ENCODE measurements around the gene PIGT.

PIGT gene

DNA sequence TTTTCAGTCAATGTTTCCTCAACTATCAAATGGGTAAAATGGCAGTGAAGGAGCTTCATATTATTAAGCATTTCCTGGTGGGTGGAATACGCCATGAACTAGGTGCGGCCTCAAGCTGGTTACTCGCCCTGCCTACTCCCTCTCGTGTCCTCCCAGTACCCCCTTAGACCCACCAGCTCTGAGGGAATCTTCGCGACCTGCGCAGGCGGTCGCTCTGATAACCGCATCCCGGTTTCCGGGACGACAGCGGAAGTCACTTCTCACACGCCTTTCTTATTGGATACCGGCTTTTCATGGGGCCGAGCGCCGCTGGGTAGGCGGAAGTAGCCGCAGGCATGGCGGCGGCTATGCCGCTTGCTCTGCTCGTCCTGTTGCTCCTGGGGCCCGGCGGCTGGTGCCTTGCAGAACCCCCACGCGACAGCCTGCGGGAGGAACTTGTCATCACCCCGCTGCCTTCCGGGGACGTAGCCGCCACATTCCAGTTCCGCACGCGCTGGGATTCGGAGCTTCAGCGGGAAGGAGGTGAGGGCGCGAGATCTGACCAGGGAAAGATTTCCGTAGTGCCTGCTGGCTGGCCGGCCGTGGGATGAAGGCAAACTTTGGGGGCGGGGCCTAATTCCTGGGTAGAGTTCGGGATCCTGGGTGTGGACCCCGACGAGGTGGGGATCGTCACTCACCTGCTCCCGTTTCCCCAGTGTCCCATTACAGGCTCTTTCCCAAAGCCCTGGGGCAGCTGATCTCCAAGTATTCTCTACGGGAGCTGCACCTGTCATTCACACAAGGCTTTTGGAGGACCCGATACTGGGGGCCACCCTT is at the start of gene PIGT:
Gene PIGT (plus strand): TSS at position 320 of the 816 bp plus-strand sequence. CDS start 16 bp downstream, at position 336.
- in situ Hi-C loops (cut with MboI; ENCODE audit: low sequenced_read_pairs) = no loop called here

DNA sequence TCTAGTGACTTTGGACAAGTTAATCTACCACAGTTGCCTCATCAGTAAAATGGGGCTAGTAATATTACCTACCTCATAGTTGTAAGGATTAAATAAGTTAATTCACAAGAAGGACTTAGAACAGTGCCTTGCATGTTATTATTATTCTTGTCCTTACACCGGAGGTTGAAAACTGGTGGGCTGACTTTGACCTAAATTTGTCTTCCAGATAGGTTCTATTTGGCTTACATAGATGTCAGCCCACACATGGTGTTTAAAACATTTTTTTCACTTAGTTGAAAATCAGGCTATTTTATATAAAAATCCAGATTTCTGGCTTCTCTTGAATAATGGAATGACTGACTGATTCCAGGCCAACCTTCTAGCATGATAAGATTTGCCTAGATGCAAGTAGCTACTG is 49.7 kb upstream of the PIGT start:
- in situ Hi-C loops (cut with MboI; ENCODE audit: low sequenced_read_pairs) = no loop called here

DNA sequence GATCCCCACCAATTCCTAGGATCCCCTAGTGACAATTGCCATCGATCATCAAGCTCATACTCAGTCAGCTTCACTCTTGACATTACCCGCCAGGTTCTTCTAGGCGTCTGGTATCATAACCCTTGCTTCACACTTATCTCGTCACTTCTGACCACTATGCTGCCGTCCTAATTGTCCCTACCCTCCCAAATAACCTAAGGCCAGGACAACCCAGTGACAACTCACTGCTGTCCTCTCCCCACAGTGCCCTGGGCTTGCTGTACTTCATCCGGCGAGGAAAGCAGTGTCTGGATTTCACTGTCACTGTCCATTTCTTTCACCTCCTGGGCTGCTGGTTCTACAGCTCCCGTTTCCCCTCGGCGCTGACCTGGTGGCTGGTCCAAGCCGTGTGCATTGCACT is 49.3 kb upstream of the PIGT start:
- in situ Hi-C loops (cut with MboI; ENCODE audit: low sequenced_read_pairs) = no loop called here

DNA sequence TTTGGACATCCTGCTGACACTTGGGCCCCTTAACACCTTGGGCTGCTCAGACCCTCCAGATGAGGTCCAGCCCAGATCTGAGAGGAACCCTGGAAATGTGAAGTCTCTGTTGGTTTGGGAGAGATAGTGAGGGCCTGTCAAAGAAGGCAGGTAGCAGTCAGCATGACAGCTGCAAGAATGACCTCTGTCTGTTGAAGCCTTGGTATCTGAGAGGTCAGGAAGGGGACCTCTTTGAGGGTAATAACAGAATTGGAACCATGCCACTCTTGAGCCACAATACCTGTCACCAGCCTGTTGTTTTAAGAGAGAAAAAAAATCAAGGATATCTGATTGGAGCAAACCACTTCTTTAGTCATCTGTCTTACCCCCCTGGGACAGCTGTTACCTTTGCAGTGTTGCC is 48.8 kb upstream of the PIGT start:
- in situ Hi-C loops (cut with MboI; ENCODE audit: low sequenced_read_pairs) = no loop called here

DNA sequence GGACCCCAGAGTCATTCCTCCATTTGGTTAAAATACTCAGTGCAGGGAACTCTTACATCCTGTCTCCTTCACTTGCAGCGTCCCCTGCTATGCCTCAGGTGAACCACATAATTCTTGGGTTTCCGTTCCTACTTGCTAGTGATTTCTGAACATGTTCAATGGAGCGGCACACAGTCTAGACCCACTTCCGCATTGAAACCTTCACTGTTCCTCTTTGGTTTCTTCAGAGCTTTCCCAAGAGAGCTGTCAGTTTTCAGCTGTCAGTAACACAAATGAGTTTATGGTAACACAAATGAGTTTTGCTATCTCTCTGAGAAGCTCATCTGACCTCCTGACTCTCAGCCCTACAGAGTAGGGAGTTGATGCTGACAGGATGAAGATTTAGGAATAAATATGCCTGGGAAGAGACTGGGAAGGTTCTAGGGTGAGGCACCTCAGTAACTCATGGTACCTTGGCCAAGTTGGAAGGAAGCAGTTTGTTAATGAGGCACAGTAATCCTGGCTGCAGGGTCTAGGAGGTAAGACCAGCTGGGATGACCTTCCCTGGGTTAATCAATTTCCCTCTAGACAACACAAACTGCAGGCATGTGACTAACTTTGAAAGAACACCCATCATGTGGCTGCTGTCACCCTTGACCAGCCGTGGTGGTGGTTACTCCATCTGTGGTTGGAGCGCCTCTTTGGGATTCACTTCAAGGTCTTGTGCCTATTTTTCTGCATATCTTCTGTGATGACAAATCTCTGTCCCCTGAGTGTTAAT is 47.5 kb upstream of the PIGT start:
- in situ Hi-C loops (cut with MboI; ENCODE audit: low sequenced_read_pairs) = no loop called here

DNA sequence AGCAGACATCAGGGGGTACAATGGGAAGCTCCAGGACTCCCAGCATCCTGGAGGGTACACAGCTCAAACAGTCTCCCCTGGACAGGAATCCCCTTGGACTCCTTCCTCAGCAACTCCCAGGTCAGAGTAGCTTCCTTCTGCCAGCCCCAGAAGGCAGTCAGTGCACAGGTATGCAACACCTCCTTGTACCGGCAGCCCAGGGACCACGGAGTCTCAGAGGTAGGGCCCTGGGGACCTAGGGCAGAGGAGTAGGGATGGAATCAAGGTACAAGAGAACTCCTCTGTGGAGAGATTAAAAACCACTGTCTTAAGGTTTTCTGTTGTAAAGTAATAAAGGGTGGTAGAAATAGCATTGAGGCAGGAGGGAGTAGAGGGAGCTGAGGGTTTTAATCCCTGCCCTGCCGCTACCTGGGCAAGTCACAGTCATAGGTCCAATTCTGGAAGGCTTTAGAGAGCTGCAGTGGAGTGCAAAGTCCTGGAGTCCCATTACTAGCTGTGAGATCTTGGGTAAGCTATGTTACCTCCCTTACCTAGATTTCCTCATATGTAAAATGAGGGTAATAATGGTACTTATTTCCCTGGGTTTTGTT is 45.3 kb upstream of the PIGT start:
- in situ Hi-C loops (cut with MboI; ENCODE audit: low sequenced_read_pairs) = no loop called here

DNA sequence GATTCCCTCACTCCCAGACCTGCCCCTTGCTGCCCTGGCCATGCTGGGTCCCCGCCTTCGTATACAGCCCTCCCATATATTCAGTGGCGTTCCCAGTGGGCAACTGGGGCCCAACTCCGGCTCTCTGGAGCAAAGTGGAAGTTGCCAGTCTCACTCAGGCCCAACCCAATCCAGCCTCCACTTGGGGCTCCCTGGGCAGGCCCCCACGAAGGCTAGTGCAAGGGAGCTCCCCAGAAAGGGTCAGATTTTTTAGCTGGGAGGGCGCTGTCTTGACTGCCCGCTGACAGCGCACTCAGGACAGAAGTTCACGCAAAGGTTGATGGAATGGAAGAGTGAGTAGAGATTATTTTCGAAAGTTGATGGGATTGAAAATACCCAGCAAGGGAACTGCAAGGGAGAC is 43.7 kb upstream of the PIGT start:
- in situ Hi-C loops (cut with MboI; ENCODE audit: low sequenced_read_pairs) = no loop called here

DNA sequence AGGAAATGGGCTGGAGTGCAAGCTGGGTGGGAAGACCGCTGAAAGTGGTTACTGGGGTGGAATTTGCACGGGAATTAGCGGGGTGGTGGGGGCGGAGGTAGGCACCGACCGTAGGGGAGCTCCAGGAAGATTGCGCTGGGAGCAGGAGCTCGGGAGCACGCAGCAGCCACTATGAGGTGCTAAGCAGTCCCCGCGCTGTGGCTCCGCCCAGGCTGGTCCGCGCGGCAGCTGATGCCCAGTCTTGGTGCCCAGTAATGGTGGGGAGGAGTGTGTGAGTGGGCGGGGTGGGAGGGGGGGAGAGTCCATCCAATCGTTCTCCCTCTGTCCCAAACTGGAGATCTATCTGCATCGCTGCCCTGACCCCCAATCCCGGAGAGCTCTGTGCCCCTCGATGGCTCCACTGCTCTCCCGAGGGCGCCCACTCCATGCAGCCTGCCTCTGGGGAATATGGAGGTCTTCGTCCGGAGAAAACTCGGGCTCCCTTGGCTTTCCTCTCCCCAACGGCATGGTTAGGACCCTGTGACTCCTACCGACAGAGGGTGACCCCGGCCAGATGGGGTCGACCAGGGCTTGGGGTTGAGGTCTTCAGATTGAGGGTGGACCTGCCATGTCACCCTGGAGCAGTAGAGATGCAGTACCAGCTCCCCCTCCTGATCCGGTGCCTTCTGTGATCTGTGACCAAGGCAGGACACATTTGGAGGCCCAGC is 43.1 kb upstream of the PIGT start:
- in situ Hi-C loops (cut with MboI; ENCODE audit: low sequenced_read_pairs) = no loop called here

DNA sequence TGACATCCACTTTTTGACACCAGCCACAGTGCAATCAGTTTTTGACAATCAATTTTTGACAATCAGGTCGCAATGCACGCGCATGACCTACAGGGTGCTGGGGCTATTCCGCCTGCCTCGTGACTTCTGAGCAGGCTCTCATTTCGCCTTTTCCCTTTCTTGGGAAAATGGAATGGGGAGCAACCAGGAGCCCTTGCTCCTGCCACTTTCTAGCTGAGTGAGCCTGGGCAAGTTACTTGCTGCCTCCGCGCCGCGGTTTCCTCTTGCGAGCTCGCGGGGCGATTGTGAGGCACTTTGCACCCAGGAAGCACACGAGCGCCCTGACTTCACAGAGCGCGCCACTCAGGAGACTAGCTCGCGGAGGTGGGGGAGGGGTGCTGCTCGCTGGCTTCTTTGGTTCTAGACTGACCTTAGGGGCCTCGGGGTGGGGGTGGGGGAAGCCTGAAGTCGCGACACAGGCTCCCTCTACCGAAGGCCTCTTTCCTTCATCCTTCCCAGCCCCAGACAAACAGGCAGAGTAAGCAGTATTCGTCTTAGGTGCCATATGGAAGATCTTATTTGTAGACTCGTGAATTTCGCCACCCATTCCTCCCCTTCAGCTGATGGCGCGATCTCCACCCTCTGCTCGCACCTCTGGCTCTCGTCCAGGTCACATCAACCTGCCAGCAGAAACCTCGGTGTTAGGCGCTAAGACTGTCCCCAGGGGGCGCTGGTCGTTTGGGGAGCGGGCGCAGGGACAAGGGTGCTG is 42.4 kb upstream of the PIGT start:
- in situ Hi-C loops (cut with MboI; ENCODE audit: low sequenced_read_pairs) = no loop called here

DNA sequence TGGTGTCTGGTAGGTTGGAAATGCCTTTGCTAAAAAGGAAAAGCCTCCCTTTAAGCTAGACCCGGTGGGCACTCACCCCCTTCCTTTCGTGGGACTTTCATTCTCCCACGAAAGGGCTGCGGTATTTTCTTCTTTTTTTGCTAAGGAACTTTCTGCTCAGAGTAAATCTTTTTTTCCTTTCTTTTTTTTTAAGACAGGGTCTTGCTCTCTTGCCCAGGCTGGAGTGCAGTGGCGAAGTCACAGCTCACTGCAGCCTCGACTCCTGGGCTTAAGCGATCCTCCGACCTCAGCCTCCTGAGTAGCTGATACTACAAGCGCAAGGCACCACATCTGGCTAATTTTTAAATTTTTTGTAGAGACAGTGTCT is 41.9 kb upstream of the PIGT start:
- in situ Hi-C loops (cut with MboI; ENCODE audit: low sequenced_read_pairs) = no loop called here

DNA sequence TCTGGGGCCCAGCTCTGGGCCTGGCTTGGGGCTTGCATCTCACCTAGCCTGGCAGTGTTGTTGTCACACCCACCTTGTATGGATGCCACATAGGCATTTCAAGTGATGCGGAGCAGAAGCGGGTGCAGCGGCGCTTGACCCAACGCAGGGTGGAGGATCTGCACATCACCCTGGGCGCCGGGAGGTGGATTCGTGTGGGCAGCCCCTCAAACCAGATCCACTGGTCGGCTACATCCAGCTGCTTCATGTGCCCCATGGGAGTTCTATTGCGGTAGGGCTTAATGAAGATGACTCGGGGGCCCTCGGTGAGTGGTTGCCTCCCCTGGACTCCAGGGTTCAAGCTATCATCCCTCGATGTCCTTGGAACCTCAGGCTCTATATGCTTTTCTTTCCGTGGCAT is 41.0 kb upstream of the PIGT start:
- in situ Hi-C loops (cut with MboI; ENCODE audit: low sequenced_read_pairs) = no loop called here

DNA sequence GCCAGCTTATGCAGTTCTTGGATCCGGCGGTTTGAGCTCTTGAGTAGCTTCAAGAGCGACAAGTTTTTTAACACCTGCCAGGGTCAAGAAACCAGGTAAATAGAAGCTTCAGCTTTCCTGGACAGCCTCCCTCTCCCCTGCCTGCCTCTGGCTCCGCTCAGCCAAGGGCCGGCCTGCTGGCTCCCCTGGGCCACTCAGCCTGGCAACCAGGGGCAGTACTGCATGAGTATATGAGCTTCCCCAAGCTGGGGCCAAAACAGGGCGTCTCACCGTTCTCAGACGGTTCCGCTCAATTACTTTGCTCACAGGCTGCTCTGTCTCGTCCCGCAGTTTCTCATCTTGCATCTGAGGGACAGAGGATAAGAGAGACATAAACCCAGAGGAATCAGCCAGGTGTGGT is 38.7 kb upstream of the PIGT start:
- in situ Hi-C loops (cut with MboI; ENCODE audit: low sequenced_read_pairs) = no loop called here

DNA sequence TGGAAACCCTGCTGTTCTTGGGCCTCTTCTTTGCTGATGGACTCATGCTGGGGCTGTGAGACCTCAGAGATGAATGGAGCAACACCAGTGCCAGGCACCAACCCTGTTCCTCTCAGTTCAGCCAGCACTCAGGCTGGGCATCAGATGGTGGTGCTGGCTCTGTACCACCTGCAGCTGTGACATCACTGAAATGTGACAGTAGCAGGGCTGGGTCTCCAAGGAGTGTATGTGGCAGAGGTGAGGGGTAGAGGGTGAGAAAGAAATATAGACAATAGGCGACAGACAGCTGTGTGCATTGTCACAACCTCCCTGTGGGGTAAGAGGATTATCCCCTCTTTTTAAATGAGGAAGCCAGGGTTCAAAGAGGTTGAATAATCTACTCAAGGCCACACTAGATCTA is 37.8 kb upstream of the PIGT start, which contains the start of gene TP53TG5:
Gene TP53TG5 (minus strand): TSS at position 135 of the 400 bp plus-strand sequence. CDS start 89 bp downstream, at position 46.
- in situ Hi-C loops (cut with MboI; ENCODE audit: low sequenced_read_pairs) = no loop called here

DNA sequence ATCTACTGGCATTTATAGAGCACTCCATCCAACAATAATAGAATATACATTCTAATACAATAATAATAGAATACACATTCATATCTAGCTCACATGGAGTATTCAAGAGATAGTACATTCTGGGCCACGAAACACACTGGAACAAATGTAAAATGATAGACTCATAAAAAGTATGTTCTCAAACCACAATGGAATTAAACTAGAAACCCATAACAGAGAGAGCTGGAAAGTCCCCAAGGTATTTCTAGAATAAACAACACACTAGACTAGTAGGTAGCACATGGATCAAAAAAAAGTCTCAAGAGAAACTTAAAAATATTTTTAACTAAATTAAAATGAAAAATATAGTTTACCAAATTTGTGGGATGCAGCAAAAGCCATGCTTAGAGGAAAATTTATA is 28.7 kb upstream of the PIGT start:
- in situ Hi-C loops (cut with MboI; ENCODE audit: low sequenced_read_pairs) = no loop called here

DNA sequence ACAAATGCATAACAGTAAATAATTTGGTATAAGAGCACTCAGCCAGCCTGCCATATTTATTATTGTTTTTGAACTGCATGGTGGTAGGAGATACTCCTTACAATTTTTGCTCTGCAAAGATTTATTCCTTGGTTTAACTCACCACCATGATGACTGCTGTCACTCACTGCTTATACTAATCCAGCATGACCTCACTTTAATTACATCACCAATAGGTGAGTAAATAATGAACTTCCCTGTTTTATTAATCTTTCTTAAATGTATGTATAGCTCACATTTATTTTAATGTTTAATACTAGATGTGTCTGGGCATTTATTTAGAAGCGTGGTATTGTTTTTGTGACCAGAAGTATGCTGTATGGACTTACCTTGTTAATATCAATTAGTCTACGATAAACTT is 25.0 kb upstream of the PIGT start:
- in situ Hi-C loops (cut with MboI; ENCODE audit: low sequenced_read_pairs) = no loop called here

DNA sequence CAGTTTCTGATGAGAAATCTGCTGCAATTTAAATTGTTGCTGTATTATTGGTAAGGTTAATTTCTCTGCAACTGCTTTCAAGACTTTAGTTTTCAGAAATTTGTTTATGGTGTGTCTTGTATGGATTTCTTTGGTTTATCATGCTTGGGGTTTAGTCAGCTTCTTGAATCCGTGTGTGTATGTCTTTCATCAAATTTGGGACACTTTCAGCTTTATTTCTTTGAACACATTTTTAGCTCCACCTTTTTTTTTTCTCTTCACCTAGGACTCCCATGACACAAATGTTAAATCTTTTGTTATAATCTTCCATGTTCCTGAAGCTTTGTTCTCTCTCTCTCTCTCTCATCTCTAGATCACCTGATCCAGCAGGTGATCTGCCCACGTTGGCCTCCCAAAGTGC is 24.4 kb upstream of the PIGT start:
- in situ Hi-C loops (cut with MboI; ENCODE audit: low sequenced_read_pairs) = no loop called here

DNA sequence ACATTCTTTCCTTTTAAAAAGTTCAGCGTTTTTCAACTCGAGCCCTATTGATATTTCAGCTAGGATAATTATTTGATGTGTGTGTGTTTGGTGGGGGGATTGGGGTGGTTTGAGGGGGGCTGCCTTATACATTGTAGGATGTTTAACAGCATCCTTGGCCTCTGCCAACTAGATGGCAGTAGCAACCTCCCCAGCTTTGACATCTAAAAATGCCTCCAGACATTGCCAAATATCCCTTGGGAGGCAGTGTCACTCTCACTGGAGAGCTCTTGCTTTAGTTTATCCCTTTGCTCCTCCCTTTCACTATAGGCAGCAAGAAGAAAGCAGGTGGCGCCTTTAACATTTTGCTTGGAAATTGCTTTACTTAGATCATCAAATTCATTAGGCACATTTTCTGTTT is 23.2 kb upstream of the PIGT start:
- in situ Hi-C loops (cut with MboI; ENCODE audit: low sequenced_read_pairs) = no loop called here

DNA sequence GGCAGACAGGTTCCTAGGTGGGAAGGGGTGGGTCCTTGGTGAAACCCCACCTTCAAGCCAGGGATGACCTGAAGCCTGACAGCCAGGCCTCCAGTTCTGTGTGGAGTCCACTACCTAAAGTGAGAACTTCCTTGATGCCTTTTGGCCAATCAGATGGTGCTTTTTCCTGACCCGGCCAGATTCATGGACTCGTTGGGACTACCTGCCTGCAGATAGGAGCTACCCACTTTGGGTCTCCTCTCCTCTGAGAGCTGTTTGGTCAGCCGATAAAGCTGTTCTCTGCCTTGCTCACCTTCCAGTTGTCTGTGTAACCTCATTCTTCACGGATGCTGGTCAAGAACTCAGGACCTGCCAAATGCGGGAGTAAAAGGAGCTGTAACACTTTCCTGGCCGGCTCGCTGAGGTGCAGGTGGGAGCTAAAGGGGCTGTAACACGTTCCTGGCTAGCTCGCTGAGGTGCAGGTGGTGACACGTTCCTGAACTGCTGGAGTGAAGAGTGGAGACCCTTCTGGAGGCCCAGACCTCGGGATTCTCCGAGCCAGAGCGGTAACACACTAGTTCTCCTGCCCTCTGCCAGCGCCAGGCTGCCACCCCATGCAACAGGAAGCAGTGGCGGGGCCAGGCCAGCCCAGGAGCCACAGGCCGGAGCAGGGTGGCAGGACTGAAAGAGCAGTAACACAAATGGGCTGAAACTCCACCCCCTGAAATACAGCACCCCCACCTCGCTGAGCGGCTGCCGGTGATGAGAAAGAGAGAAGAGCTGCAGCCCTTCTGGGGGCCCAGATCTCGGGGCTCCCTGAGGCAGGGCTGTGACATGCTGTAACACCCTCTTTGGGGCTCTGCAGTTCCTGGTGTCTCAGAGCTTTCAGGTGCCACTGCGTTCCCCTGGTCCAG is 21.5 kb upstream of the PIGT start:
- in situ Hi-C loops (cut with MboI; ENCODE audit: low sequenced_read_pairs) = no loop called here

DNA sequence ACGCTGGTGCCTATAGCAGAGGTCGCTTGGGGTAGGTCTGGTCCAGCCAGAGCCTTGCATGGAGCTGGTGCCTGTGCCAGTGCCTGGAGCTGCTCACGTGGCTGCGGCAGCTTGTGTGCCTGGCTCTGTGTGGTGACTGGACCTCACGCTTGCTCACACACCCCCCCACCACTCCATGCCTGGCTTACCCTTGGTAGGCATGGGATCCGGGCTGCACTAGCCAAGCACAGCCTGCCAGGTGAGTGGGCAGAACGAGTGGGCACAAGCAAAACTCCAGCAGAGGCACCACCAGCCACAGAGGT is 20.9 kb upstream of the PIGT start:
- in situ Hi-C loops (cut with MboI; ENCODE audit: low sequenced_read_pairs) = no loop called here

DNA sequence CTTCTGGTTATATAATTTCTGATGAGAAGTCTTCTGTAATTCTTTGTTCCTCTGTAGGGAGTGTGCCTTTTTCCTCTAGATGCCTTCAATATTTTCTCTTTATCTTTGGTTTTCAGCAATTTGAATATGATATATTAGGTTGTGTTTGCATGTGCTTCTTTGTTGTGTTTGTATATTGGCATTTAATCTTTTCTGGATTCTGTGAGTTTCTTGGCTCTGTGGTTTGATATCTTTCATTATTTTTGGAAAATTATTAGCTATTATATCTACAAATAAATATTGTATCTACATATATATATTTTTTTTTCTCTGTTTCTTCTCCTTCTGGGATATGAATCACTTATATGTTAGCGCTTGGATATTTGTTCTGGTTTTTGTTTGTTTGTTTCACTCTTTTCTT is 16.9 kb upstream of the PIGT start:
- in situ Hi-C loops (cut with MboI; ENCODE audit: low sequenced_read_pairs) = no loop called here
